Caco-2 (cell line): ENCODE measurements around the gene RUNX2. TPM values are rescaled to one million over a fixed set of nuclear protein-coding genes. Genes with fewer than 3 reads are reported as not detected.

Experiments used
- BruUV-seq: library from RNA; stranded (reverse); fragments of 400-500 nt; replicated peaks from 2 replicates; lab custom pipeline; 2021; lab: Mats Ljungman, UMichigan
- CTCF ChIA-PET: fragments of 300-600 bp; sonication (Branson Sonifier 250); formaldehyde crosslinking; loops from one replicate; lab custom pipeline; 2022; ENCODE audit warnings: antibody characterized with exemption; lab: Charles Lee
- POLR2A ChIA-PET: fragments of 300-600 bp; sonication (Branson Sonifier 250); formaldehyde crosslinking; loops from one replicate; lab custom pipeline; 2022; ENCODE audit warnings: antibody characterized with exemption; lab: Charles Lee
- DNase-seq, 2 experiments: peaks; one replicate each; pipeline versions ENCODE4 v3.0.0 to v3.0.0-alpha.2; 2020 to 2022
- H3K27me3 ChIP-seq: replicated peaks from 2 replicates; pipeline ENCODE4 v1.6.0; 2011; ENCODE audit warnings: low read length; ENCODE audit not compliant: control insufficient read depth, insufficient read depth
- H3K36me3 ChIP-seq: 2 replicates; pipeline ENCODE4 v1.5.1; 2011; ENCODE audit warnings: low read length; ENCODE audit not compliant: control insufficient read depth, insufficient read depth
- H3K4me1 ChIP-seq: fragments of 250-450 bp; sonication (Bioruptor Pico); 2 replicates; pipeline ENCODE4 v1.5.1; 2020; ENCODE audit warnings: mild to moderate bottlenecking
- H3K4me3 ChIP-seq: 2 replicates; pipeline ENCODE4 v1.5.1; 2011; ENCODE audit warnings: low read depth, mild to moderate bottlenecking, control low read depth, low read length
- H3K9me3 ChIP-seq: fragments of 250-450 bp; sonication (Bioruptor Pico); 2 replicates; pipeline ENCODE4 v1.5.1; 2020; ENCODE audit warnings: mild to moderate bottlenecking, moderate library complexity
- H3K27ac Mint-ChIP-seq: one replicate; pipeline ENCODE4 v1.8.0; 2022; ENCODE audit warnings: mixed read lengths; ENCODE audit not compliant: unreplicated experiment
- H3K27me3 Mint-ChIP-seq: one replicate; pipeline ENCODE4 v1.8.0; 2022; ENCODE audit warnings: mixed read lengths; ENCODE audit not compliant: insufficient read depth, unreplicated experiment
- H3K36me3 Mint-ChIP-seq: one replicate; pipeline ENCODE4 v1.8.0; 2022; ENCODE audit warnings: mild to moderate bottlenecking, mixed read lengths; ENCODE audit not compliant: insufficient read depth, unreplicated experiment
- H3K4me1 Mint-ChIP-seq: one replicate; pipeline ENCODE4 v1.8.0; 2022; ENCODE audit warnings: low read depth, mixed read lengths; ENCODE audit not compliant: unreplicated experiment
- H3K4me3 Mint-ChIP-seq: one replicate; pipeline ENCODE4 v1.8.0; 2022; ENCODE audit warnings: mild to moderate bottlenecking, moderate library complexity, mixed read lengths; ENCODE audit not compliant: unreplicated experiment
- H3K9me3 Mint-ChIP-seq: one replicate; pipeline ENCODE4 v1.8.0; 2022; ENCODE audit warnings: mixed read lengths; ENCODE audit not compliant: unreplicated experiment
- CTCF ChIP-seq, 2 experiments: fragments of 200-600 bp in 1 of 2; IDR thresholded peaks; 1 replicate in 1 of 2; 2 replicates in 1 of 2; pipeline versions ENCODE4 v1.5.1 to v1.8.0; 2011 to 2022; ENCODE audit warnings: antibody characterized with exemption in 1 of 2, control low read depth in 1 of 2, inconsistent platforms in 1 of 2, low read depth in 1 of 2, low read length in 1 of 2, mild to moderate bottlenecking in 1 of 2, moderate library complexity in 1 of 2; ENCODE audit not compliant: insufficient read depth in 1 of 2, severe bottlenecking in 1 of 2, unreplicated experiment in 1 of 2
- intact Hi-C: fragments of 100-400 bp; cut with micrococcal nuclease; formaldehyde crosslinking; loops from one replicate; pipeline ENCODE4 v1.10.0; 2022; ENCODE audit not compliant: unreplicated experiment
- total RNA-seq: library from RNA; stranded (reverse); gene quantifications from 2 replicates; pipeline ENCODE4 v1.2.3, GENCODE V29; 2022

RUNX2 gene
- total RNA-seq, 1 experiment from 2014 or later, result not detected

- intact Hi-C loops, result no loop called here
- Histone ChIP-seq H3K9me3 (no peaks in the 10 kb centered on the region), H3K27me3 (no peaks in the 10 kb centered on the region), H3K4me1 (no peaks in the 10 kb centered on the region), H3K36me3 (no peaks in the 10 kb centered on the region), H3K4me3 (no peak overlapping the region)
- no peaks in the 10 kb centered on the region for H3K36me3 Mint-ChIP-seq
- H3K4me1 Mint-ChIP-seq, result no peaks in the 10 kb centered on the region
- BruUV-seq, result no TSS peak
- no peak for TF ChIP-seq CTCF (IDR thresholded peaks at IDR 0.05; ENCODE audit: insufficient read depth in 1 of 2, low read depth in 1 of 2, low read length in 1 of 2, severe bottlenecking in 1 of 2, unreplicated experiment in 1 of 2)
- ChIA-PET POLR2A (no interaction called here), CTCF (no interaction called here)
- no peak for DNase-seq
- no peak overlapping the region for H3K4me3 Mint-ChIP-seq
- H3K27ac Mint-ChIP-seq, result no peak overlapping the region
- H3K9me3 Mint-ChIP-seq, result no peaks in the 10 kb centered on the region
- no peaks in the 10 kb centered on the region for H3K27me3 Mint-ChIP-seq
Measured at GRCh38 chr6:45365036-45365435, 36.9 kb downstream of the RUNX2 start.

GRCh38 chr6:45366534-45366933, 38.4 kb downstream of the RUNX2 start:
- H3K4me3 ChIP-seq, result no peak overlapping the region
- BruUV-seq, result no TSS peak
- no peak overlapping the region for H3K27ac Mint-ChIP-seq

GRCh38 chr6:45367999-45368398, 39.9 kb downstream of the RUNX2 start:
- BruUV-seq, result no TSS peak
- no peaks in the 10 kb centered on the region for H3K27me3 ChIP-seq
- TF ChIP-seq CTCF (IDR thresholded peaks at IDR 0.05; ENCODE audit: insufficient read depth in 1 of 2, low read depth in 1 of 2, low read length in 1 of 2, severe bottlenecking in 1 of 2, unreplicated experiment in 1 of 2), result no peak
- Mint-ChIP-seq H3K36me3 (no peaks in the 10 kb centered on the region), H3K9me3 (no peaks in the 10 kb centered on the region), H3K27ac (no peak overlapping the region), H3K4me1 (no peaks in the 10 kb centered on the region), H3K27me3 (no peaks in the 10 kb centered on the region), H3K4me3 (no peak overlapping the region)
- no peaks in the 10 kb centered on the region for H3K4me1 ChIP-seq
- intact Hi-C loops, result no loop called here
- no peaks in the 10 kb centered on the region for H3K36me3 ChIP-seq
- POLR2A ChIA-PET, result no interaction called here
- DNase-seq, result no peak
- no peaks in the 10 kb centered on the region for H3K9me3 ChIP-seq
- H3K4me3 ChIP-seq, result no peak overlapping the region
- CTCF ChIA-PET, result interaction anchor here (1.0 kb wide), 1 partner anchor 712 kb away, joined by 3 read pairs; no protein-coding TSS in a partner anchor

More at GRCh38 chr6:45366534-45366933, 38.4 kb downstream of the RUNX2 start:
- no peak for TF ChIP-seq CTCF (IDR thresholded peaks at IDR 0.05; ENCODE audit: insufficient read depth in 1 of 2, low read depth in 1 of 2, low read length in 1 of 2, severe bottlenecking in 1 of 2, unreplicated experiment in 1 of 2)
- H3K36me3 Mint-ChIP-seq, result no peaks in the 10 kb centered on the region
- H3K4me3 Mint-ChIP-seq, result no peak overlapping the region
- ChIA-PET CTCF (no interaction called here), POLR2A (no interaction called here)
- no peaks in the 10 kb centered on the region for H3K9me3 Mint-ChIP-seq
- Histone ChIP-seq H3K4me1 (no peaks in the 10 kb centered on the region), H3K36me3 (no peaks in the 10 kb centered on the region), H3K9me3 (no peaks in the 10 kb centered on the region), H3K27me3 (no peaks in the 10 kb centered on the region)
- no peak for DNase-seq
- no peaks in the 10 kb centered on the region for H3K4me1 Mint-ChIP-seq
- H3K27me3 Mint-ChIP-seq, result no peaks in the 10 kb centered on the region
- intact Hi-C loops, result no loop called here
